HK-2 (cell line): ENCODE data around the gene ACTL6B.

Experiments used
- DNase-seq: peaks from one replicate; pipeline ENCODE4 v3.0.0-alpha.2; 2018; ENCODE audit not compliant: unreplicated experiment

Gene ACTL6B

DNA sequence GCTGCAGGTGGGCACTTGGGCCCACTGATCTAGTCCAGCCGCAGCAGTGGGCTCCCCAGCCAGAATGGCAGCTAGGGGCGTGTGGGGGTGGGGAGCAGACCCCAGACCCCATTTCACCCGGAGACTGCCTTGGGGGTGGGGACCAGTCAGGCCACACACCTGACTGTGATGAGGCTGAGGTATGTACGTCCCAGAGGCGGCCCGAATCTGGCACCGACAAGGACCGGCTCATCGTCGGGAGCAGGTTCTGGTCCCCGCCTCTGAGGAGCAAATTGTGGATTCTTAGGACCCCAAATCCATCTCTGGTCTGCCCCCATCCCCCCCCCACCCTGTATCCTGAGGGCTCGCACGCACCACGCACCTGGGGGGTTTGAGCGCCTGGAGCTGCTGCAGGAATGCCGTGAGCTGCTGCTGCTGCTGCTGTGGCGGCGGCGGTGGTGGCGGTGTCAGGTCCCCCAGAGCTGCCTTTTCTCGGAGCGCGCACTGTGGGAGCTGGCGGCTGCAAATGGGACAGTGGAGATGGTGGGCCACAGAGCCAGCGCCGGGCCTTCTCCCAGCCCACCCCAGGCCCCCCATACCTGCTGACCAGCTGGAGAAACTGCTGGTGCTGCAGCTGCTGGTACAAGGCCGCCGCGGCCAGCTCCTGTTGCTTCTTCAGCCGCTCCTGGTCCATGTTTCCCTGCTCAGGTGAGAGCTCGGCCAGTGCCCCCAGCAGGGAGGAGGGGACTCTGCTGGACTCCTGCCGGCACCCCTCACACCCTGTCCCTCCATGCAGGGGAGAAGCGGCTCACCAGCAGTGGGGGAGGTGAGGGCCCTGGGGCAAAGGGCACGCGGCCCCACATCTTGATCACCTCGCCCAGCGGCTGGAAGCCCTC lies 27.6 kb upstream of the ACTL6B start:
- no peak for DNase-seq

DNA sequence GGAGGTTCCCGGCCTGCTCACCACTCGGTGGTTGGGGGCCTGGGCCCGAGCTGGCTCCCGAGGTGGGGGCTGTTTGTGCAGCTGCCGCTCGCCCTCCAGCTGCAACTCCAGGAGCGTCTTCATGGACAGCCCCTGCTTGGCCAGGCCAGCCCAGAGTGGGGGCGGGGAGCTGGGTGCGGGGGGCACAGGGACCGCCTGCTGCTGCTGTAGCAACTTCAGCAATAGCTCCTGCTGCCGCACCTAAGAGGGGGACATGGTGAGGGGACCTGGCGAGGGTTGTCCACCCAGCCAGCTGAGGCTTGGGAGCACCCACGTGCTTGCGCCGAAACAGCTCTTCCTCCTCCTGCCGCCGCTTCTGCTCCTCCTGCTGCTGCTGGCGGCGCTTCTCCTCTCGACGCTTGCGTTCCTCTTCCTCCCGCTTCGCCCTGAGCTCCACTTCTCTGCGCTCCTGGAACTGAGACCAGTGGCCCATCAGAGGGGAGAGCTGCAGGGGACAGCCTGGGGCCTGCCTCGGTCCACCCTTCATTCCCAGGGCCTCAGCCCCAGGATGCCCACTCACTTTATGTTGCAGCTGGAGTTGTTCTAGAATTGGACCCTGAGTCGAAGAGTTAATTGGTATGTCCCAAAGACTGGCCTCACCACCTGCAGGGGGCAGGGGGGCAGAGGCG lies 26.9 kb upstream of the ACTL6B start:
- no peak for DNase-seq

DNA sequence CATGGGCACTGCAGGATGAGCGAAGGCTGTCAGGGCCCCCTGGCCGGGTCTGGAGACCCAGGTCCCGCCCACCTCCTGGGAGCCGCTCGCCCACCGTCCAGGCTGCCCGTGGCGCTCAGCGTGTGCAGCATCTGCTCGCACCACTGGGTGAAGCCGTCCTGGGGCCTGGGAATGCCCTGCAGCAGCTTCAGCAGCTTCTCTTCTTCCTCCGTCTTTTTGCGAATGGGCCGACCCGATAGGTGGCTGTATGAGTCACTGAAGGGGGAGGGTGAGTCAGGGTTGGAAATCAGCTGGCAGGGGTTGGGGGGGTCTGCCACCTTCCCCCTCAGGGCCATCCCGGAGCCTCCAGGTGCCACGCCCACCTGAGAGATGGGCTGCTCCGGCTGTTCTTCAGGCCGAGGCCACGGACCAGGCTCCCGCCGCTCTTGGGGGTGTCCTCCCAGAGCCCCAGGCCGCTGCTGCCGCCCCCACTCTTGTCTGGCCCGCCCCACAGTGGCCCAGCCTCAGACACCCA lies 26.0 kb upstream of the ACTL6B start:
- DNase-seq: no peak

DNA sequence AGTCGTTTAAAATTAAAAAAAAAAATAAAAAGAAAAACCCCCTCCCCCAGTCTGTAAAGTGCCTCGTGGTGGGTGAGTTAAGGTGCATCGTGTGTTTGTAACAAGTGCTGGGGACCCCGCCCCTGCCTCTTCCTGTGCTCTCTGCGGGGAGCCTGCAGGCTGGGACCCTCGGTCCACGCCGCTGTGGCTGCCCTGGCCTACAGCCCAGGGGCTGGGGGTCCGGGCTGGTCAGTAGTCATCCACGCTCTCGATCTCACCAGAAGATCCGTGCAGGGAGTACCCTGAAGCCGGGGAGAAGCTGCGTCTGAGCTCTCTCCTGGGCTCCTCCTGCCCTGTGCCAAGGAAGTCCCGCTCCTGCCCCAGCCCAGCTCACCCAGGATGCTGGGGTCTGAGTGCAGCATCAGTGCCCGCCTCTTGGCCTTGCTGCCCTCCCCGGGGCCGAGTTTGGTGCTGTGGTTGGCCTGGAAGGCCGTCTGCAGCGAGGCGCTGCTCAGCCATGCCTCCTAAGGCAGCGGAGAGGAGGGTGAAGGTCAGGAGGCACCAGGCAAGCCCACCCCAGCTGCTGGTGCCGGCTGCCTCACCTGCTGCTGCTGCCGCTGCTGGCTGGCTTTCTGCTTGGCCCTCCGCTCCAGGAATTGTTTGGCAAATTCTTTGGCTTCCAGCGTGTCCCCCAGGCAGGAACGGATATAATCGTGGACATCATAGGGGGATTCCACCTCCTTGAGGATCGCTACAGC lies 25.4 kb upstream of the ACTL6B start:
- no peak for DNase-seq

DNA sequence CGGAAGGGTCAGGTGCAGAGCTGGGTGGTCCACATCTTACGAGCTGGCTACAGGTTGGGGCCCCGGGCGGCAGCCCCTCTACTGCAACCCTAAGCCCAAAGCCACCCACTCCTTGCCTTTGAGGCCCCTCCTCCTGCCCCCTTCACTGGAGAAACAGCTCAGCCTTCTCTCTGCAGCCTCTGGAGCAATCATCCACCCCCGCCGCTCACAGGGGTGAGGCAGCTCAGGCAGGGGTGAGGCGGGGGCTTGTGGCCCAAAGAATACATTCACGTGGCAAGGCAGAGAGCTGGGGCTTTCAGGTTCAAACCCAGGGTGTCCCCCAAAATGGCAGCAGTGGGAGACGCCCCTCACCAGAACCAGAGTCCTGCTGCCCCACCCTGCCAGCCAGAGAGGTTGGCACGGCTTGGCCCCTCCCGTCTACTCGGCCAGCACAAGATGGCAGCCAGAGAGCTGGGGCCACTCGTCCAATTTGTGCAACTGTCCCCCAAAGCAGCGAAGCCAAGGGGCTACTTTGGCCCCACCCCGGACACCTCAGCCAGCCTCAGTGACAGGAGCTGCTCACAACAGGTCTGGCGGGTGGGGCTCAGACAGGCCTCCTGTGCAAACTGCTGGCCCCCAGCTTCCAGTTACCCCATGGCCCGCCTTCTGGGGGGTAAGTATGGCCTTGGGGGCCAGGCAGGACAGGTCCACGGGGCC lies 24.5 kb upstream of the ACTL6B start:
- DNase-seq: no peak

DNA sequence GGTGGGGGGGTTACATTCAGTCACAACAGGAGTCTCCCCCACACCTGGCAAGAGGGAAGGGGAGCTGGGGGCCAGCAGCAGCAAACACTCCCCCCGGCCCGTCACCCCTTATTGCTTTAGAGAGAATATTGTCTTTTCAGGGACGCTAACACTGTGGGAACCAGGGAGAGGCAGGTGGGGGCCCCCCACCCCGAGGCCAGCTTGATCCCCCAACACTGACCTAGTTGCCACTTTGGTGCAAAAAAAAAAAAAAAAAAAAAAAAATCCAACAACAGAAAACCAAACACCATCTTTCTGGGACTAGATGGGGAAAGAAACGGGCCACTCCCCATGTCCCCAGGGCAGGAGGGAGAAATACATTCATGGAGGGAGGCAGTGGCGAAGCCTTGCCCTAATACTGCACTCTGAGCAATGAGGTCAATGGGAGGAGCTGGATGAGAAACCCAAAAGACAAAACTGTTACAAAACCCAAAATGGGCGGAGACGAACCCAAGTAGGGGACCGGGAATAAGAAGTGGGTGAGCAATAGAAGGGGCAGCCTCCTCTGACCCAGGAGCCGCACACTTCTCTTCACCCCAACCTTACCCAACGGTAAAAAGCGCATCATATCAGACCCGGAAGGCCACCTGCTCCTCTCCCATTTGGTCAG lies 23.8 kb upstream of the ACTL6B start:
- DNase-seq: no peak

DNA sequence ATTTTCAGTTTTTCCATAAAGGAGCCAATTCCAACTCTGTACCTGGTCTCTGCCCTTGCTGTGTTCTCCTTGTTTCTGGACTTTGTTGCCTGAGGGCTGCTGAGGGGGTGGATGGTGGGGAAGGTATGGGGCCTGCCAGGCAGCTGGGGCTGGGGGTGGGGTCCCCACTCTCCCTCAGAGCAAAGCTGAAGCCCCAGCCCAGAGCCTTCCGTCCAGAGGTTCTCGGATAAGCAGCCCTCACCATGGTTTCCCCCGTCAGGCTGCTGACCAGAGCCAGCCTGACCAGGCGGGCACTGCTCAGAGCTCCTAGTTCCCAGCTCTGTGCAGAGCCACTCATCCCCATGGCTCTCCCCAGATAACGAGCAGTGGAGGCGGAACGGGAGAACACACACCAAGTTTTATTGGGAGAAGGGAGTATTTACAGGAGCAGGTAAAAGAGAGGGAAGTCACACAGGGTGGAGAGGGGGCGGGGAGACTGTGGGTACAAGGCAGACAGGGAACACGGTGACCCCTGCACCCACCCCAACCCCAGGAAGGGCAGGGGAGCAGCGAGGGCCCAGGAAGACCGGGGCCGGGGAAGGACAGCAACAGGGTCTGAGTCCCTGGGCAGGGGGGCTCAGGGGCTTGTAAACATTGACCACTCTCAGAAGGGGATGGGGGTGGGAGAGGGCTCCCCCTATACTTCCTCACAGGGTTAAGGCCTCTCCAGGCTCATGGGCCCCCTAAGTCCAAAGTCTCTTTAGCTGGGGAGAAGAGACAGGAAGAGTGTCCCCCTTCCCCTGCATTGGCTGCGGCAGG lies 23.1 kb upstream of the ACTL6B start:
- DNase-seq: no peak

DNA sequence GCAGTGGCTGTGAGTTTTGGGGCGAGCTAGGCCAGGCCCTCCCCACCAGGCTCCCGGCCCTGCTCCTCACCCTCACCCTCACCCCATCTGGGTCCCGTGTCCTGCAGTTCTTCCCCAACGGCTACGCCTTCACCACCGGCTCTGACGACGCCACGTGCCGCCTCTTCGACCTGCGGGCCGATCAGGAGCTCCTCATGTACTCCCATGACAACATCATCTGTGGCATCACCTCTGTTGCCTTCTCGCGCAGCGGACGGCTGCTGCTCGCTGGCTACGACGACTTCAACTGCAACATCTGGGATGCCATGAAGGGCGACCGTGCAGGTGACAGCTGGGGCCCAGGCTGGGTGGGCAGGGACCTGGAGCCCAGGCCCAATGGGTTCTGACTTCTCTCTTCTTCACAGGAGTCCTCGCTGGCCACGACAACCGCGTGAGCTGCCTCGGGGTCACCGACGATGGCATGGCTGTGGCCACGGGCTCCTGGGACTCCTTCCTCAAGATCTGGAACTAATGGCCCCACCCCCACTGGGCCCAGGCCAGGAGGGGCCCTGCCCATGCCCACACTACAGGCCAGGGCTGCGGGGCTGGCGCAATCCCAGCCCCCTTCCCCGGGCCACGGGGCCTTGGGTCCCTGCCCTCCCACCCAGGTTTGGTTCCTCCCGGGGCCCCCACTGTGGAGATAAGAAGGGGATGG lies 22.2 kb upstream of the ACTL6B start:
- no peak for DNase-seq

DNA sequence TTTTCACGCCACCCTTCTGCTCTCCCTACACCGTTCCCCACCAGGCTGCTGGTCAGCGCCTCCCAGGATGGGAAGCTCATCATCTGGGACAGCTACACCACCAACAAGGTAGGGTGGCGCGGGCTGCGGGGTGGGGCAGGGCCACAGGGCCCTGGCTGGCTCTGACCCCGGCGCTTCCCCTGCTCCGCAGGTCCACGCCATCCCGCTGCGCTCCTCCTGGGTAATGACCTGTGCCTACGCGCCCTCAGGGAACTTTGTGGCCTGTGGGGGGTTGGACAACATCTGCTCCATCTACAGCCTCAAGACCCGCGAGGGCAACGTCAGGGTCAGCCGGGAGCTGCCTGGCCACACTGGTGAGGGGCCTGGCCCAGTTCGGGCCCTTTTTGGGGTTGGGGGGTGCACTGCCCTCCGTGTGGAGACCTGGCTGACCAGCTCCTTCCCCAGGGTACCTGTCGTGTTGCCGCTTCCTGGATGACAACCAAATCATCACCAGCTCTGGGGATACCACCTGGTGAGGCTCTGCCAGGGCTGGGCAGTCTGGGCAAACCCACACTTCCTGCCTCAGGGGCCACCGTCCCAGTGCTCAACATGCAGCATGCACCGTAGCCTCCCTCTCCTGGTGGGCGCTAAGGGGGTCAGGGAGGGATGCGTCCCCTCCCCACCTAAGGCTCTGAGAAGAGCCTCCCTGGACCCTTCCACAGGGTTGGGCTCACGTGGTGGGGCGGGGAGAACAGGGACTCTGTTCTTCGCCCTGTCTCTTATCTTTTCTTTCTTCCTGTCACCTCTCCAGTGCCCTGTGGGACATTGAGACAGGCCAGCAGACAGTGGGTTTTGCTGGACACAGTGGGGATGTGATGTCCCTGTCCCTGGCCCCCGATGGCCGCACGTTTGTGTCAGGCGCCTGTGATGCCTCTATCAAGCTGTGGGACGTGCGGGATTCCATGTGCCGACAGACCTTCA lies 21.3 kb upstream of the ACTL6B start:
- no peak for DNase-seq

DNA sequence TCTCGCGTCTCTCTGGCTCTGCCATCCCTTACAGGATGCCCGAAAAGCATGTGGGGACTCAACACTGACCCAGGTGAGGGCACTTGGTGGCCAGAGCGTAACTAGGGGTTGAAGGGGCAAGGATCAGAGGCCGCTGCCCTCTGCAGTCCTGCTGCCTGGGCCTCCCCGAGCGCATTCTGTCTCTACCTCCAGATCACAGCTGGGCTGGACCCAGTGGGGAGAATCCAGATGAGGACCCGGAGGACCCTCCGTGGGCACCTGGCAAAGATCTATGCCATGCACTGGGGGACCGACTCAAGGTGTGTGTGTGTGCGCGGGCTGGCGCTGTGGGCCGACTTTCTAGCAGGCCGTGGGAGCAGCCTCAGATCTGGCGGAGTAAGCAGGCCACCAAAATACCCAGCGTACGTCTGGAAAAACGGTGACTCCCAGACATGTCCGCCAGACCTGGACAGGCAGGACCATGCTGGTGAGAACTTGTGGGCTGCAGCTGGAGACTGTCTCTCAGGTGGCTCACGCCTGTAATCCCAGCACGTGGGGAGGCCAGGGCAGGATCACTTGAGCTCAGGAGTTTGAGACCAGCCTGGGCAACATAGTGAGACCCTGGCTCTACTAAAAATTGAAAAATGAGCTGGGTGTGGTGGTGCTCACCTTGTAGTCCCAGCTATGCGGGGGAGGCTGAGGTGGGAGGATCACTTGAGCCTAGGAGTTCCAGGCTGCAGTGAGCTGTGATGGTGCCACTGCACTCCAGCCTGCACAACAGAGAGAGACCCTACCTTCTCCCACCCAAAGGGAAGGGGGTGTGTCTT lies 20.5 kb upstream of the ACTL6B start:
- no peak for DNase-seq

DNA sequence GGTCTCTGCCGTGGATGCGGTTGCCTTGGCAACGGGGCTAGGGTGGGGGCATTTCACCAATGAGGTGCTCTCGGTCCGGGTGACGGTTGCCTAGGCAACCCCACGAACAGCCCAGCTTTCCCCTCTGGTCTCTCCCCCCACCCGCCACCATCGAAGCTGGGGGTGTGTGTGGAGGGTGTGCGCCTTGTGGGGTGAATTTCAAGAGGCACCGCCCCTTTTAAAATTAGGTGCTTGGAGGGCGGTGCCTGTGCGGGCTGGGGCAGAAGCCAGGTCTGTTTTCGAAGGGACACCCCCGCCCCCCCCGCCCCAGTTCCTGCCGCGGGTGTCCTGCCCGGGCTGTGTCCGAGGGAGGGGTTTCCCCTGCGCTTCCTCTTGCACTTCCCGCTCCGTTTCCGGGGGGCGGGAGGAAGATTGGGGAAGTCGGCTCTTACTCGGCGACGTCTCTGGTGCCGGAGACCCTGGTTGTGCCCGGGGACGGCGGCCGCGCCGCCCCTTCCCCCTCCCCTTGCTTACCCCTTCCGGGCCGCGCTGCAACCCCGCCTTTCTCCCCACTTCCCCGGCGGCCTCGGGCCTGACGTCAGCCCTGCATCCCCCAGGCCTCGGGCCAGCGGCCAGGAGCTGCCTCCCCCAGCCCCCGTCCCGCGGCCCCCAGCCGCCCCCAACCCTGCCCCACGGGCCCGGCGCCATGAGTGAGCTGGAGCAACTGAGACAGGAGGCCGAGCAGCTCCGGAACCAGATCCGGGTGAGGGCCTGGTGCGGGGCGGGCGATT lies 19.5 kb upstream of the ACTL6B start:
- DNase-seq: no peak

DNA sequence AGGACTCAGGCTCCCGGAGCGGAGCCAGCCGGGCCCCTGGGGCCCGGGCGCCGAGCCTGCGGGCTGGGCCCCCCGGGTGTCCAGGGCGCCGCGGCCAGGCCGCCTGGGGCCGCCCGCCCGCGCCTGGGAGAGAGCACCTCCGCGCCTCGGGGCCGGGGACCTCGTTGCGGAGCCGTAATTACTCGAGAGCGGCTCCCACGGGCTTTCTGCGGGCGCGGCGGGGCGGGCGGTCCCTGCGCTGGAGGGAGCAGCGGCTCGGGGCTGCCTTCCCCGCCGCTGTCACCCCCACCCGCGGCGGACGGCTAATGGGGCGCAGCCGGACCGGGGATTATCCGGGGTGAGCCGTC lies 18.8 kb upstream of the ACTL6B start:
- no peak for DNase-seq

DNA sequence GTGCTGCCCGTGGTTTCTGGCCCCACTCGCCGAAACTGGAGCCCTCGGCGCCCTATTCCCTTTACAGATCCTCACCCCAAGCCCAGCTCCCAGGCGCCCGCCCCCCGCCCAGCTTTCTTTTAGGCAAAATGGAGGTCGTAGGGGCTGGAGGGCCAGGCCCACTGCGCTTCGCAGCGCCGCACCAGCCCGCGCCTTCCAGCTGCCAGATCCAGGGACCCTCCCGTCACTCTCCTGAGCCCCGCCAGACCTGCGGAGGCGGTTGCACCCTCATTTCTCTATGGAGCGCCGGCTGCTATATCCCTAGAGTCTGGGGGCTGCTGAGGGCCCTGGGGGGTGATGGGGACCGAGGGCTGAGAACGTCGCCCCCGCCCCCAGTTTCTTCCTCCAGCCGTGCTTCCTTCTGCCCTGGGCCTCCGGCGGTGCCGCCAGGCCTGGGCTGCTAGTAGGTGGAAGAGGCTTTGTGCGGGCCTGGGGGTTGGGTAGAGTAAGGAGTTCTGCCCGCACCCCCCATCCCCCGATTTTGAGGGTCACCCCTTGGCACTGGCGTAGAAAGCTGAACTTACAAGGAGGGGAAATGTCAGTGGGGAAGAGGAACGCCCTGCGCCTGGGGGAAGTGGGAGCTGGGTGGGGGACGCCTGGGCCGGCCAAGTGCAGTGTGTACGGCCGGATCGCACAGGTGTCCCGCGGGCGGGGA lies 18.3 kb upstream of the ACTL6B start:
- peak; percentile 50 for DNase-seq

DNA sequence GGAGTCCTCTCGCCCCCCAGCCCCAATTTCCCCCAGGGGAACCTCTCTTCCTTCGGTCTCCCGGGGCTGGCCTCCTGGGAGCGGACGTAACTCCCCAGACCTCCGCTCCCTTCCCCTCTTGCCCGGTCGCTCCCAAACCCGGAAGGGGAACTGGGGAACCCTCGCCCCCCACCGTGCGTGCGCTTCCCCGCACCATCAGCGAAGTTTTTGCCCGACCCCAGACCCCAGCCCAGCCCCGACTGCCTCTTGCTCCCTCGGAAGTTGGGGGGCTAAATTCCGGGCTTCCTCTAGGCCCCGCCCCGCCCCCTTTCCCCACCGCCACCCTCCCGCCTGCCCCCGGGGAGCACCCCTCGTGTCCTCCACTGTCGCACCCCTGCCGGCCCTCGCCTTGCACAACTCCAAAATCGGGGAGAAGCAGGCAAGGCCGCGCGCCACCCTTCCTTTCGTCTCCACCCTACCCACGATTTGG lies 17.7 kb upstream of the ACTL6B start:
- DNase-seq: no peak

DNA sequence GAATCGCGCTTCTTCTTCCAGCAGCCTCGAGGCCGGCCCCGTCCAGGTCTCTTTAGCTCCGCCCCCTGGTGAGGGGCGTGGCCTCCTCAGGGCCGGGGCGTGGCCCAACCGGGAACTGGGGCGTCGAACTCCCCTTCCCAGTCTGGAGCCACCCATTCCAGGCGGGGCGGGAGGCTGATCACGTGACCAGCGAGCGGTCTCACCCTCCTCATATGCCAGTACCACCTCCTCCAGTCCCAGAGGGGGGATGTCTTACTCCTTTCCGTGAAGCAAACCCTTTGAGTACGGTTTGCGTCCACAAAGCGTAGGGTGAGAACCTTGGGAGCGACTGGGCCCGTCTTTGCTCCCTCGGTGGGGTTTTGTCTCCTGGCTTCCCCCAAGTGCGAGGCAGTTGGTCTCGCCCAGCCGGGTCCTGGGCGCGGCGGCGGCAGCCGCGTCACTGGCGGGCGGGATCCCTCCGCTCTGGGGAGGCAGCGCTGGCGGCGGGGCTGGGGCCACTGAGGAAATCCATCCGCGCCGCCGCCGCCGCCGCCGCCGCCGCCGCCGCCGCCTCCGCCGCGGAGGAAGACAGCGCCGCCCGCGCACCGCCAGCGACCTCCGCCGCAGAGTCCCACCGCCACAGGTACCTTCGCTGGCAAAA lies 17.2 kb upstream of the ACTL6B start, which contains the start of gene GNB2:
Gene GNB2 (plus strand): TSS at position 439 of the 640 bp plus-strand sequence. CDS start 2,526 bp downstream, outside the sequence.
- peak; percentile 99 for DNase-seq
